GM18861 (cell line): ENCODE data around the gene CAMK2A.
A peak's percentile ranks its signal among the peaks of the same experiment; 100 is the strongest.
"Not testable (repeated sequence)": the region's sequence is repeated elsewhere in the genome, so short reads cannot be mapped to it uniquely, and the experiment has no call there.

Experiments
- ATAC-seq: cut with Tn5 transposase; IDR thresholded peaks from one replicate; pipeline ENCODE4 v1.9.1; 2021; ENCODE audit not compliant: unreplicated experiment

CAMK2A gene

GRCh38 chr5:150238646-150239045 lies 50.9 kb downstream of the CAMK2A start:
- no peak for ATAC-seq

DNA sequence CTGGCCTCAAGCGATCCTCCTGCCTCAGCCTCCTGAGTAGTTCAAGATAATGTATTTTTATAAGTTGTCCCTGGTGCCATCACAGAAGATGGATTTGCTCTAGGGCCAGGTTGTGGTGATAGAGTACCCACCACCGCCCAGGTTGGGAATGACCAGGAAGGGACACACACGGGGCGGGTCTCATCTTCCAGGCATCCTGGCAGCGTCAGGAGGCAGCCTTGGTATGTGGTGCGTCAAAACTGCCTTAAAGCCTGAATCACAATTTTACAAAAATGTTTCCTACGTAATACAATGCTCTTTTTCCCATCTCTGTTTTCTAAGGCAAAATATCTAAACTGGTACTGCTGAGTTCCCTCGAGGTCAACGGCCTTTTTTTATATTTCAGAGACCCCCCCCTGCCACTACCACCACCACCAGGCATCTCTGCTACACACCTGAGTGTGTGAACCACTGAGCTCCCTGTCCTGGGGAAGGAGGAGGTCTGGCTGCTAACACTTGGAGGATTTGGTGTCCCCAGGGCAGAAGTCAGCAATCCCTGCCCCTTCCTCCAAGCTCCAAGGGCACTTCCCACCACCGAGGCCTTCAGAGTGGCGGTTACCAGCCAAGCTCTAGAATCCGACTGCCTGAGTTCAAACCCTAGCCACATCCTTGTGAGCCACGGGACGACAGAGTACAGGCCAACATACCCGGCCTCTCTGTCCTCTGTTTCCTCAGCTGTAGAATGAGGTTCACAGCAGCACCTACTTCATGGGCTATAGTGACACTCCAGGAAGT lies 52.4 kb downstream of the CAMK2A start:
- ATAC-seq, result no peak

DNA sequence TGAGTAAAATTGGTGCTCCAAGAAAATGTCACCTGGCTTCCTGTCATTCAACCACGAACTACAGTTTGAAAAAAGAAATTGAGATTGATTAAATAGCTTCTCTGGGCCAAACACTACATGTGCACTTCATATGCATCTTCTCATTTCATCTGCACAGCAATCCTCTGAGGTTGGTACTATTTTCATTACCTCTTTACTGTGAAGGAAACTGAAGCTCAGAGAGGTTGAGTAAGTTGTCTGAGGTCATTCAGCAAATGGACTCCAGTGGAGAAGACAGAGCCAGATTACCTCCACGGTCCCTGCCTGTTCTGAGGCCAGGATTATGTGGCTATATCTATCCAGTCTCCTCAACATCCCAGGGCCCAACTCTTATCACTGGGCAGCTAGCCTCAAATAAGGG lies 53.3 kb downstream of the CAMK2A start:
- ATAC-seq, result no peak

DNA sequence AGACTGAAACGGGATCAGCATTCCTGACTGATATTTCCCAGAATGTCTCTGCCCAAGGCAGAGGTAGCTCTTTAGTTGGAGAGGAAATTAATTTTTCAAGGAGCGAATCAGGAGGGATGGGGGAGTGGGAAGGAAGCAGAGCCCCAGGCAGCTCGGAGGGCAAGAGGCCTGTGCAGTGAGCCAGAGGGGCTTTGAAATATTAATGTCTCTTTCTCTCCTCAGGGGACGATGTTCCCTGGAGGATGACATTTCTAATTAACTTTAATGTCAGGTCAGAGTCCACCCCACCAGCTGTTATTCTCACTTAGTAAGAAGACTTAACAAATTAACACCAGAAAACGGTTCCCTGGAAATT lies 54.1 kb downstream of the CAMK2A start:
- ATAC-seq, result no peak

- no peak for ATAC-seq
Measured at GRCh38 chr5:150234576-150235499, 54.7 kb downstream of the CAMK2A start.

GRCh38 chr5:150233706-150234105 lies 55.9 kb downstream of the CAMK2A start:
- ATAC-seq, result not testable (repeated sequence)

GRCh38 chr5:150230842-150231241 lies 58.7 kb downstream of the CAMK2A start:
- ATAC-seq, result no peak

GRCh38 chr5:150229571-150229970 lies 60.0 kb downstream of the CAMK2A start:
- no peak for ATAC-seq

DNA sequence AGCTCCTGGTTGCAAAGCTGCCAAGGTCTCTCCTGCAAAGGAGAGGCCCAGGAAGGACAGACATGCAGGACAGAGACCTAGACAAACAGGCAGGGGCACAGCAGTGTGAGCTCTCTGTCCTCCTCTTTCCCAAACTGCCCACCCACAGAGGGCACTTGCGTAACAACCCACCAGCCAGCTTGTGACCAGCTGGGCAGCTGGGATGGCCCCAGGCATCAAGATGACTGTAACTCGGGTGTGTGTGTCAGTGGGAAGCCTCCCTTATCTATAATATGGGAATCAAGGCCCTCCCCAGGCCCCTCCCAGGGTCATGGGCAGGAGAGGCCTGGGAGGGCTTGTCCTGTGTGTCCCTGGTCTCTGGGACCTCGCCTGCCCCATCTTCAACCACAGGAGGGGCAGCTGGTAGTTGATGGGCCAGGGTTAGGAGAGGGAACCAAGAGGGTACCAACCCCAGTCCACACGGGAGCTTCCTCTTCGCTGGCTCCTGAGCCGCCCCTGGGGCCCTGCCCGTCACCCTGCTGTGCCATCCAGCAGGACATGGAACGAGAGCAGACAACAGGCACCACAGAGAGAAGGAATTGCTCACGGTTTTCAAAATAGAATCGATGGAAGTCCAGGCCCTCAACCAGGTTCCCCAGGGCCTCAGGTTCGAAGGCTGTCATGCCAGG lies 61.8 kb downstream of the CAMK2A start:
- ATAC-seq, result no peak

DNA sequence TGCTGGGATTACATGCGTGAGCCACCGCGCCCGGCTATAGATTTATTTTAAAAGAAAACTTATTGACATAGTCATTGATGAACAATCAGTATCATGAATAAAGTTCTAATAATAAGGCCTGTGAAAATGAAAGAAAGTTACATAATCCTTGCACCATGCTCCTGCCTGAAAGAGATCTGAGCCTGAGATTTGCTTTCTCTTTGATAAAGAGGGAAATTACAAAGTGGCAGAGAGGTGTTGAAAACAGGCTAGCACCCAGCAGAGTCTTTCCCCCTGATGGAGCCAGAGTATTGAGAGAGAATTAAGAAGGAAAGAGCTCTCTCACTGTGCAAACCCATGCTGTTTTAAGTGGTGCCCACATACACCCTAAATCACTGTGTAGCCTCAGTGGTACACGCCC lies 62.5 kb downstream of the CAMK2A start:
- ATAC-seq, result no peak

- no peak for ATAC-seq
Measured at GRCh38 chr5:150224483-150225027, 65.0 kb downstream of the CAMK2A start.

DNA sequence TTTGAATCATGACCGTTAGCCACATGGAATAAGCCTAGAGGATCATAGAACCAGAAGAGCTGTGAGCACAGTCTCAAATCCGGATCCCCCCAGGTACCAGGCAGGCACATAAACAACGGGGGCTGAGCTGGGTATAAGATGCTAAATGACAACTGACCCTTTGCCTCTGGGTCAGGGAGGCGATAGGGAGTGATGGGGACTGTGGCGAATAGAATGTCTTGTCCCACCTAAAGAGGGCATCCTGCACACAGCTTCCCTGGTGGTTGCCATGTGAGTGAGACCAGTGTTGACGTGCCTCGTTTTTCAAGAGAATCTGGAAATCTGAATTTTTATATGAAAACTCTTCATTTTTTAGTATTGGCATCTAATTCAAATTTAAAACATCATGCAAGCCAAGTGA lies 66.1 kb downstream of the CAMK2A start:
- ATAC-seq, result no peak

- ATAC-seq, result no peak
Measured at GRCh38 chr5:150222906-150223305, 66.7 kb downstream of the CAMK2A start.

DNA sequence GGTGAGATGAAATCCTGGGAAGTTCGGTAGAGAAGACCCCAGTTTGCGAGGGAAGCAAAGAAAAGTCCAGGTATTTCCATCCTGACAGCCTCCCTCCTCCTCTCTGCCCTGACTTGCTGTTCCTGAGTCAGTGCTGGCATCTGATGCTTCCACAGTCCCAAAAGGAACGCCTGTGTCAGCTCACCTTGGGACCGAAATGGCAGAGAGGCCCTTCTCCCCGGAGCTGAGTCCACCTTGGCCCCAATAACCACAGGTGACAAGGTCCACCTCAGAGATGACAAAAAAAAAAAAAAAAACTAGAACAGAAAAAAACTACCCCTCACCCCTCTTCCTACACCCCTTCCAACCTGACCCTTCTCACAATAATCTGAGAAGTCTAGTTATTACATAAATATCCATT lies 68.1 kb downstream of the CAMK2A start:
- no peak for ATAC-seq

- ATAC-seq, result no peak
Measured at GRCh38 chr5:150219861-150220260, 69.7 kb downstream of the CAMK2A start.

GRCh38 chr5:150219142-150219541 lies 70.4 kb downstream of the CAMK2A start:
- no peak for ATAC-seq

- no peak for ATAC-seq
Measured at GRCh38 chr5:150218693-150219035, 70.9 kb downstream of the CAMK2A start.

GRCh38 chr5:150217873-150218692 lies 71.5 kb downstream of the CAMK2A start:
- ATAC-seq, result peak; percentile 80

DNA sequence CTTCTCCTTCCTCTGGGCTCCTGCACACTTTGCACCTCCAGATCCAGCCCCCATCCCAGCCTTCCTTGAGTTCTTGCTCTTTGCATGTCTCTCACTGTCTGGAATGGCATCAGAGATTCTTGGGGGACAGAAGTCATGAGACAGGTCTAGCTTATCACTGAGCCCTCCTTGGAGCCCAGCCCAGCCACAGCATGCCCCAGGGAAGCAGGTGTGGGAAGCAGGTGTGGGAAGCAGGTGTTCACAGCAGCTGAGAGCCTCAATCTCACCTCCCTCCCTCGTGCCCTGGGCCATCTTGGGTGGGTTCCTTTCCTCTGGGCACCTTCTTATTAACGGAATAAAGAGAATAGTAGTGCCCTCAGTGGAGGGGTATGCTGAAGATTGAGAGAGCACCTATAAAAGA lies 72.5 kb downstream of the CAMK2A start:
- no peak for ATAC-seq
